ENCODE results near the gene ERC1.

DNA sequence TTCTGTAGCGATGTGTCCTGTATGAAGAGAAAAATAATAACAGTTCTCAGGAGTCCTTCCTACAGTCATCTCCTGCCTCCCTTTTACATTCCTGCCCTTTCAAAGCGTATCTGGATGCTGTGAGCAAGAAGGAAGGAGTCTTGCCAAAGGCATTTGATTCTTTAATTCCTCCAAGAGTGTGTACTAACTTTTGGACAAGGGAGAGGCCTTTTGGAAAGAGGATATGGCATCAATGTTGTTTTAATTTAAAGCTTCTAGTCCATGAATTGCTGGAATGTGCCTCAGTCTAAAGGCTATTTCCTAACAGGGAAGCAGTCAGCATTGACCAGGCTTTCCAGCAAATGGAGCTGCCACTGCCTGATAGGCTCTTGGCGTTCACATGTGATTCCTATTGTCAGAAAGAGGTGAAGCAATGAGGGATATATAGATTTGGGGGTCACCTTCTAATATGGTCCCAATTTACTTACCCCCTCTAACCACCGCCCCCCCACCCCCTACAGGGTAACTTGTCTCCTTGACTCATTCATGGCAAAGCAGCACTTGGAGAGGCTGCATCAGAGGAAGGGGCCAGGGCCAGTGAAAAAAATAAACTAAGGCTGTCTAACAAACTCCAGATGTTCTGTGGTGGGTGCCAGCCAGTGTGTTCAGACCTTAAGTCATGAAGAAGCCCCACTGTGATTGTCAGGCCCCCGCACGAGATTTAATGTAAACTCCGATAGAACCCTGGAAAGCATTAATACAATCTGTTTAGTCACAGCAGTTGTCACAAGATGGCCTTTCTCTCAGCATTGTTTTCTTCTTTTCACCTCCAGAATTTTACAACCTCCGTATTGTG is 383.1 kb downstream of the ERC1 start:
- TF ChIP-seq, protein P1, sequence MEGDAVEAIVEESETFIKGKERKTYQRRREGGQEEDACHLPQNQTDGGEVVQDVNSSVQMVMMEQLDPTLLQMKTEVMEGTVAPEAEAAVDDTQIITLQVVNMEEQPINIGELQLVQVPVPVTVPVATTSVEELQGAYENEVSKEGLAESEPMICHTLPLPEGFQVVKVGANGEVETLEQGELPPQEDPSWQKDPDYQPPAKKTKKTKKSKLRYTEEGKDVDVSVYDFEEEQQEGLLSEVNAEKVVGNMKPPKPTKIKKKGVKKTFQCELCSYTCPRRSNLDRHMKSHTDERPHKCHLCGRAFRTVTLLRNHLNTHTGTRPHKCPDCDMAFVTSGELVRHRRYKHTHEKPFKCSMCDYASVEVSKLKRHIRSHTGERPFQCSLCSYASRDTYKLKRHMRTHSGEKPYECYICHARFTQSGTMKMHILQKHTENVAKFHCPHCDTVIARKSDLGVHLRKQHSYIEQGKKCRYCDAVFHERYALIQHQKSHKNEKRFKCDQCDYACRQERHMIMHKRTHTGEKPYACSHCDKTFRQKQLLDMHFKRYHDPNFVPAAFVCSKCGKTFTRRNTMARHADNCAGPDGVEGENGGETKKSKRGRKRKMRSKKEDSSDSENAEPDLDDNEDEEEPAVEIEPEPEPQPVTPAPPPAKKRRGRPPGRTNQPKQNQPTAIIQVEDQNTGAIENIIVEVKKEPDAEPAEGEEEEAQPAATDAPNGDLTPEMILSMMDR (IDR thresholded peaks at IDR 0.05): no peak
- TF ChIP-seq POLR2A (IDR thresholded peaks at IDR 0.05): no peak
- no peak for TF ChIP-seq POLR2AphosphoS5 (IDR thresholded peaks at IDR 0.05)
- no peak for TF ChIP-seq EP300 (IDR thresholded peaks at IDR 0.05; ENCODE audit: low read depth)
